OCI-LY3 (cell line): ENCODE measurements around the gene UROC1.

Experiments
- EZH2phosphoT487 ChIP-seq: fragments of 200-600 bp; shearing (Covaris generic); IDR thresholded peaks from 2 replicates; pipeline ENCODE4 v1.6.1; 2018; ENCODE audit warnings: antibody characterized with exemption, mixed run types, low read depth
- TF ChIP-seq, protein P1 (sequence below): fragments of 200-600, 300-600 bp; sonication (generic); IDR thresholded peaks from 2 replicates; pipeline ENCODE4 v1.5.1; 2014; ENCODE audit warnings: antibody characterized with exemption, low read length, low read depth

DNA sequence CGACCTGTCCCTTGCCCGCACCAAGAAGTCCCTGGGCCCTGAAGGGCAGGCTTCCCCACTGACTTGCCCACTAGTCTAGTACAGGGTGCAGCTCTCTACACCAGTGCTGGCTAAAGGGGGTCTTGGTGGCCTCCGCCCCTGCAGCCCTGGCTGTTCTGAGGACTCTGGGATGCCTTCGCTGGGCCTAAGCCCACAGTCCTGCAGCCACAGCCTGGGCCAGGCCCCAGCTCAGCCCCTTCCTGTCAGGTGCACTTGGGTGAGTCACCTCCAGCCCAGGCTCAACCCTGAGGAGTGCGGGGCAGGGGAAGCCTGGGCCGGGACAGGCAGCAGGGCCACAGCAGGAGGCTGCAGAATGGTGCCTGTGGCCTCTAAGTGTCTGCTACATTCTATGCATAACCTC, 40.2 kb upstream of the UROC1 start:
- TF ChIP-seq, protein P1, sequence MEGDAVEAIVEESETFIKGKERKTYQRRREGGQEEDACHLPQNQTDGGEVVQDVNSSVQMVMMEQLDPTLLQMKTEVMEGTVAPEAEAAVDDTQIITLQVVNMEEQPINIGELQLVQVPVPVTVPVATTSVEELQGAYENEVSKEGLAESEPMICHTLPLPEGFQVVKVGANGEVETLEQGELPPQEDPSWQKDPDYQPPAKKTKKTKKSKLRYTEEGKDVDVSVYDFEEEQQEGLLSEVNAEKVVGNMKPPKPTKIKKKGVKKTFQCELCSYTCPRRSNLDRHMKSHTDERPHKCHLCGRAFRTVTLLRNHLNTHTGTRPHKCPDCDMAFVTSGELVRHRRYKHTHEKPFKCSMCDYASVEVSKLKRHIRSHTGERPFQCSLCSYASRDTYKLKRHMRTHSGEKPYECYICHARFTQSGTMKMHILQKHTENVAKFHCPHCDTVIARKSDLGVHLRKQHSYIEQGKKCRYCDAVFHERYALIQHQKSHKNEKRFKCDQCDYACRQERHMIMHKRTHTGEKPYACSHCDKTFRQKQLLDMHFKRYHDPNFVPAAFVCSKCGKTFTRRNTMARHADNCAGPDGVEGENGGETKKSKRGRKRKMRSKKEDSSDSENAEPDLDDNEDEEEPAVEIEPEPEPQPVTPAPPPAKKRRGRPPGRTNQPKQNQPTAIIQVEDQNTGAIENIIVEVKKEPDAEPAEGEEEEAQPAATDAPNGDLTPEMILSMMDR, result no peak
- TF ChIP-seq EZH2phosphoT487, result no peak
